SJCRH30 (cell line): ENCODE data around the gene MEX3D. TPM values are rescaled to one million over a fixed set of nuclear protein-coding genes. Genes with fewer than 3 reads are reported as not detected.

ENCODE experiments used
- DNase-seq, 2 experiments: peaks; one replicate each; pipeline ENCODE4 v3.0.0-alpha.2; 2015 to 2020
- H3K27ac ChIP-seq: fragments of 250-450 bp; sonication (Bioruptor Pico); 2 replicates; pipeline ENCODE4 v1.5.1; 2020; ENCODE audit warnings: mild to moderate bottlenecking, moderate library complexity
- H3K27me3 ChIP-seq: fragments of 250-450 bp; sonication (Bioruptor Pico); 2 replicates; pipeline ENCODE4 v1.5.1; 2020; ENCODE audit warnings: mild to moderate bottlenecking, moderate library complexity
- H3K36me3 ChIP-seq: fragments of 250-450 bp; sonication (Bioruptor Pico); 2 replicates; pipeline ENCODE4 v1.5.1; 2020; ENCODE audit warnings: mild to moderate bottlenecking, moderate library complexity
- H3K4me1 ChIP-seq: fragments of 250-450 bp; sonication (Bioruptor Pico); 2 replicates; pipeline ENCODE4 v1.5.1; 2020; ENCODE audit warnings: mild to moderate bottlenecking, moderate library complexity
- H3K4me3 ChIP-seq: fragments of 250-450 bp; sonication (Bioruptor Pico); 2 replicates; pipeline ENCODE4 v1.5.1; 2020; ENCODE audit warnings: mild to moderate bottlenecking, moderate library complexity
- H3K9me3 ChIP-seq: fragments of 250-450 bp; sonication (Bioruptor Pico); replicated peaks from 2 replicates; pipeline ENCODE4 v1.5.1; 2020; ENCODE audit warnings: mild to moderate bottlenecking, moderate library complexity
- total RNA-seq: library from RNA; depleted of rRNA; stranded (reverse); fragments of >200 nt; shearing (Covaris generic); gene quantifications from 2 replicates; pipeline ENCODE4 v1.2.3, GENCODE V29; 2014

MEX3D gene
- total RNA-seq, 1 experiment from 2014 or later: 47.5 TPM

GRCh38 chr19:1605236-1606137 lies 37.4 kb upstream of the MEX3D start, which contains the start of gene UQCR11:
UQCR11 (minus strand) TSS chr19:1605462; CDS start chr19:1605409, 53 bp downstream.
- DNase-seq: peak; percentile 94 to 95
- Histone ChIP-seq H3K4me3 (peak within 1 kb of the TSS; percentile 97), H3K36me3 (no peaks in the 10 kb centered on the region; the same call in 1 of the 2 replicates), H3K27ac (peak within 1 kb of the TSS; percentile 47), H3K27me3 (no peaks in the 10 kb centered on the region), H3K9me3 (no peaks in the 10 kb centered on the region), H3K4me1 (no peaks in the 10 kb centered on the region; the same call in 1 of the 2 replicates)

GRCh38 chr19:1602091-1602707 lies 34.1 kb upstream of the MEX3D start:
- Histone ChIP-seq H3K36me3 (peaks cover 2% of the 10 kb centered on the region; the same call in 1 of the 2 replicates), H3K27ac (no peak overlapping the region), H3K4me1 (no peaks in the 10 kb centered on the region; the same call in 1 of the 2 replicates), H3K27me3 (no peaks in the 10 kb centered on the region), H3K4me3 (no peak overlapping the region), H3K9me3 (no peaks in the 10 kb centered on the region)
- no peak for DNase-seq

- Histone ChIP-seq H3K27ac (no peak overlapping the region), H3K36me3 (peaks cover 2% of the 10 kb centered on the region; the same call in 1 of the 2 replicates), H3K27me3 (no peaks in the 10 kb centered on the region), H3K4me3 (no peak overlapping the region), H3K9me3 (no peaks in the 10 kb centered on the region), H3K4me1 (no peaks in the 10 kb centered on the region; the same call in 1 of the 2 replicates)
- no peak for DNase-seq
These were observed 33.5 kb upstream of the MEX3D start for GRCh38 chr19:1601613-1602064.

GRCh38 chr19:1599460-1599846 lies 31.3 kb upstream of the MEX3D start:
- Histone ChIP-seq H3K9me3 (no peaks in the 10 kb centered on the region), H3K27ac (no peak overlapping the region), H3K4me3 (no peak overlapping the region), H3K36me3 (peaks cover 2% of the 10 kb centered on the region; the same call in 1 of the 2 replicates), H3K27me3 (no peaks in the 10 kb centered on the region), H3K4me1 (no peaks in the 10 kb centered on the region)
- DNase-seq: no peak

GRCh38 chr19:1598777-1599459 lies 30.8 kb upstream of the MEX3D start:
- Histone ChIP-seq H3K4me3 (no peak overlapping the region), H3K9me3 (no peaks in the 10 kb centered on the region), H3K4me1 (no peaks in the 10 kb centered on the region), H3K36me3 (peaks cover 2% of the 10 kb centered on the region; the same call in 1 of the 2 replicates), H3K27ac (no peak overlapping the region), H3K27me3 (no peaks in the 10 kb centered on the region)
- DNase-seq: no peak

GRCh38 chr19:1593501-1593772 lies 25.3 kb upstream of the MEX3D start:
- no peak for DNase-seq
- Histone ChIP-seq H3K4me1 (no peaks in the 10 kb centered on the region), H3K27ac (no peak overlapping the region), H3K36me3 (peaks cover 6% of the 10 kb centered on the region; the same call in 1 of the 2 replicates), H3K4me3 (peak overlapping the region; percentile 55; the same call in 1 of the 2 replicates), H3K9me3 (no peaks in the 10 kb centered on the region), H3K27me3 (no peaks in the 10 kb centered on the region)

- H3K9me3 ChIP-seq: no peaks in the 10 kb centered on the region
- H3K27ac ChIP-seq: peak within 1 kb of the TSS; percentile 96
- H3K27me3 ChIP-seq: no peaks in the 10 kb centered on the region
- peak; percentile 95 for DNase-seq
- H3K4me1 ChIP-seq: no peaks in the 10 kb centered on the region
- peaks cover 4% of the 10 kb centered on the region; the same call in 1 of the 2 replicates for H3K36me3 ChIP-seq
- H3K4me3 ChIP-seq: peak within 1 kb of the TSS; percentile 93
These were observed 24.8 kb upstream of the MEX3D start, which contains the start of gene MBD3 for GRCh38 chr19:1592755-1593500. MBD3 (minus strand) TSS chr19:1592865; CDS start chr19:1592631, 234 bp downstream.

- DNase-seq: peak; percentile 79 to 89
- H3K4me1 ChIP-seq: no peaks in the 10 kb centered on the region
- no peaks in the 10 kb centered on the region for H3K27me3 ChIP-seq
- H3K27ac ChIP-seq: peak overlapping the region; percentile 96
- peaks cover 6% of the 10 kb centered on the region; the same call in 1 of the 2 replicates for H3K36me3 ChIP-seq
- H3K4me3 ChIP-seq: peak overlapping the region; percentile 93
- no peaks in the 10 kb centered on the region for H3K9me3 ChIP-seq
These were observed 24.1 kb upstream of the MEX3D start for GRCh38 chr19:1592024-1592754.

- DNase-seq: peak; percentile 39 to 53
- H3K36me3 ChIP-seq: peaks cover 6% of the 10 kb centered on the region; the same call in 1 of the 2 replicates
- peak overlapping the region; percentile 93 for H3K4me3 ChIP-seq
- H3K9me3 ChIP-seq: no peaks in the 10 kb centered on the region
- no peaks in the 10 kb centered on the region for H3K4me1 ChIP-seq
- H3K27ac ChIP-seq: peak overlapping the region; percentile 96
- H3K27me3 ChIP-seq: no peaks in the 10 kb centered on the region
These were observed 23.4 kb upstream of the MEX3D start for GRCh38 chr19:1591421-1592023.

GRCh38 chr19:1590641-1591397 lies 22.7 kb upstream of the MEX3D start:
- Histone ChIP-seq H3K9me3 (no peaks in the 10 kb centered on the region), H3K27ac (peak overlapping the region; percentile 96), H3K36me3 (peaks cover 11% of the 10 kb centered on the region; the same call in 1 of the 2 replicates), H3K4me1 (no peaks in the 10 kb centered on the region), H3K27me3 (no peaks in the 10 kb centered on the region), H3K4me3 (peak overlapping the region; percentile 93)
- DNase-seq: peak in 1 of 2 experiments; percentile 30

GRCh38 chr19:1587872-1588271 lies 19.7 kb upstream of the MEX3D start:
- no peaks in the 10 kb centered on the region for H3K27me3 ChIP-seq
- H3K9me3 ChIP-seq: no peaks in the 10 kb centered on the region
- H3K36me3 ChIP-seq: peaks cover 34% of the 10 kb centered on the region
- no peak overlapping the region for H3K4me3 ChIP-seq
- DNase-seq: no peak
- no peak overlapping the region for H3K27ac ChIP-seq
- H3K4me1 ChIP-seq: no peaks in the 10 kb centered on the region

GRCh38 chr19:1585243-1585580 lies 17.1 kb upstream of the MEX3D start:
- no peak for DNase-seq
- no peaks in the 10 kb centered on the region for H3K9me3 ChIP-seq
- H3K4me3 ChIP-seq: no peak overlapping the region
- no peaks in the 10 kb centered on the region for H3K4me1 ChIP-seq
- no peaks in the 10 kb centered on the region for H3K27me3 ChIP-seq
- peaks cover 50% of the 10 kb centered on the region for H3K36me3 ChIP-seq
- no peak overlapping the region for H3K27ac ChIP-seq
